Loucy (cell line): ENCODE measurements around the gene CFAP90.

Source experiments
- H2AFZ ChIP-seq: fragments of 200-600 bp; sonication (generic); 2 replicates; pipeline ENCODE4 v1.6.0; 2016; ENCODE audit warnings: antibody characterized with exemption, mild to moderate bottlenecking, low read length, moderate library complexity
- H3F3A ChIP-seq: fragments of 200-600 bp; 2 replicates; pipeline ENCODE4 v1.6.0; 2016; ENCODE audit warnings: antibody characterized with exemption, low read depth, mild to moderate bottlenecking
- H3K27me3 ChIP-seq: fragments of 200-600 bp; sonication (generic); 2 replicates; pipeline ENCODE4 v1.6.1; 2014; ENCODE audit warnings: low read length, mild to moderate bottlenecking; ENCODE audit not compliant: insufficient read depth, poor library complexity, severe bottlenecking
- H3K36me3 ChIP-seq: fragments of 200-600 bp; sonication (generic); 2 replicates; pipeline ENCODE4 v1.6.1; 2016; ENCODE audit warnings: low read length; ENCODE audit not compliant: insufficient read depth
- H3K4me1 ChIP-seq: fragments of 200-600 bp; sonication (generic); 2 replicates; pipeline ENCODE4 v1.5.1; 2014; ENCODE audit warnings: low read length, mild to moderate bottlenecking; ENCODE audit not compliant: insufficient read depth, poor library complexity, severe bottlenecking
- H3K4me2 ChIP-seq: fragments of 200-600 bp; sonication (generic); 2 replicates; pipeline ENCODE4 v1.6.0; 2014; ENCODE audit warnings: antibody characterized with exemption, low read length, low read depth, mild to moderate bottlenecking; ENCODE audit not compliant: poor library complexity, severe bottlenecking
- H3K4me3 ChIP-seq: fragments of 200-600 bp; sonication (generic); 2 replicates; pipeline ENCODE4 v1.5.1; 2014; ENCODE audit warnings: low read length, mild to moderate bottlenecking, mixed read lengths; ENCODE audit not compliant: poor library complexity, severe bottlenecking
- H3K79me2 ChIP-seq: fragments of 200-600 bp; sonication (generic); 2 replicates; pipeline ENCODE4 v1.6.1; 2014; ENCODE audit warnings: low read length; ENCODE audit not compliant: insufficient read depth
- H3K9ac ChIP-seq: fragments of 200-600 bp; sonication (generic); 2 replicates; pipeline ENCODE4 v1.6.0; 2014; ENCODE audit warnings: mild to moderate bottlenecking, low read depth, low read length, moderate library complexity; ENCODE audit not compliant: poor library complexity, severe bottlenecking
- H3K9me2 ChIP-seq: fragments of 200-600 bp; sonication (generic); replicated peaks from 2 replicates; pipeline ENCODE4 v1.6.1; 2016; ENCODE audit warnings: low read depth, low read length, mixed read lengths
- H3K9me3 ChIP-seq: fragments of 200-600 bp; sonication (generic); 2 replicates; pipeline ENCODE4 v1.6.1; 2014; ENCODE audit warnings: mild to moderate bottlenecking, antibody characterized with exemption, low read length, low read depth; ENCODE audit not compliant: insufficient read depth
- H4K20me1 ChIP-seq: fragments of 200-600 bp; sonication (generic); 2 replicates; pipeline ENCODE4 v1.6.0; 2014; ENCODE audit warnings: antibody characterized with exemption, low read length, mild to moderate bottlenecking; ENCODE audit not compliant: insufficient read depth, poor library complexity, severe bottlenecking
- CTCF ChIP-seq: fragments of 200-600 bp; sonication (generic); conservative IDR thresholded peaks from 2 replicates; pipeline ENCODE4 v1.5.1; 2014; ENCODE audit warnings: mild to moderate bottlenecking, antibody characterized with exemption, low read length
- EZH2phosphoT487 ChIP-seq: fragments of 200-600 bp; IDR thresholded peaks from 2 replicates; pipeline ENCODE4 v1.6.1; 2018; ENCODE audit warnings: antibody characterized with exemption, mild to moderate bottlenecking, moderate library complexity, borderline replicate concordance

CFAP90 gene

GRCh38 chr5:7872517-7873130, 21.7 kb upstream of the CFAP90 start:
- no peaks in the 10 kb centered on the region for H3K9me2 ChIP-seq
- H3F3A ChIP-seq, result no peaks in the 10 kb centered on the region
- H3K4me3 ChIP-seq, result peak overlapping the region; percentile 97
- H4K20me1 ChIP-seq, result peaks cover 48% of the 10 kb centered on the region
- peaks cover 37% of the 10 kb centered on the region for H3K4me1 ChIP-seq
- H3K4me2 ChIP-seq, result peak overlapping the region; percentile 97
- H3K9me3 ChIP-seq, result no peaks in the 10 kb centered on the region
- TF ChIP-seq EZH2phosphoT487, result no peak
- TF ChIP-seq CTCF, result no peak
- peaks cover 24% of the 10 kb centered on the region for H3K36me3 ChIP-seq
- peaks cover 4% of the 10 kb centered on the region for H3K27me3 ChIP-seq
- H2AFZ ChIP-seq, result no peak overlapping the region
- no peak overlapping the region for H3K9ac ChIP-seq
- peaks cover 81% of the 10 kb centered on the region for H3K79me2 ChIP-seq

GRCh38 chr5:7871653-7872052, 20.7 kb upstream of the CFAP90 start:
- peaks cover 4% of the 10 kb centered on the region for H3K27me3 ChIP-seq
- no peaks in the 10 kb centered on the region for H3K9me3 ChIP-seq
- H3K79me2 ChIP-seq, result peaks cover 90% of the 10 kb centered on the region
- H3K9me2 ChIP-seq, result no peaks in the 10 kb centered on the region
- peaks cover 16% of the 10 kb centered on the region; the same call in 1 of the 2 replicates for H3K36me3 ChIP-seq
- H4K20me1 ChIP-seq, result peaks cover 48% of the 10 kb centered on the region
- TF ChIP-seq CTCF (no peak), EZH2phosphoT487 (no peak)
- peak overlapping the region; percentile 97 for H3K4me3 ChIP-seq
- H3F3A ChIP-seq, result no peaks in the 10 kb centered on the region
- H3K9ac ChIP-seq, result peak overlapping the region; percentile 87
- H2AFZ ChIP-seq, result no peak overlapping the region
- H3K4me2 ChIP-seq, result peak overlapping the region; percentile 97
- H3K4me1 ChIP-seq, result peaks cover 44% of the 10 kb centered on the region

GRCh38 chr5:7869474-7870136, 18.7 kb upstream of the CFAP90 start:
- H3K36me3 ChIP-seq, result no peaks in the 10 kb centered on the region
- H3K27me3 ChIP-seq, result peaks cover 4% of the 10 kb centered on the region
- H3K9me3 ChIP-seq, result no peaks in the 10 kb centered on the region
- peaks cover 48% of the 10 kb centered on the region for H4K20me1 ChIP-seq
- peak overlapping the region; percentile 87 for H3K9ac ChIP-seq
- no peaks in the 10 kb centered on the region for H3K9me2 ChIP-seq
- H3K4me1 ChIP-seq, result peaks cover 63% of the 10 kb centered on the region
- H3K79me2 ChIP-seq, result peaks cover 78% of the 10 kb centered on the region
- H2AFZ ChIP-seq, result peak overlapping the region; percentile 87
- no peaks in the 10 kb centered on the region for H3F3A ChIP-seq
- H3K4me2 ChIP-seq, result peak overlapping the region; percentile 97
- TF ChIP-seq CTCF, result no peak
- no peak for TF ChIP-seq EZH2phosphoT487
- peak overlapping the region; percentile 97 for H3K4me3 ChIP-seq
